Body of pancreas (tissue), 4 donors: Measurements from ENCODE around the gene GLOD5. TPM values are rescaled to one million over a fixed set of nuclear protein-coding genes. Genes with fewer than 3 reads are reported as not detected.
A peak's percentile ranks its signal among the peaks of the same experiment; 100 is the strongest.

Experiments
- ATAC-seq: fragments of 150-250 bp; one replicate; pipeline ENCODE4 v1.9.1; 2016
- DNase-seq, 4 donors: peaks; one replicate each; pipeline ENCODE4 v3.0.0-alpha.2; 2019
- H3K27ac ChIP-seq, 4 donors: fragments of 200-600 bp; sonication (generic); 1 replicate in 3 of 4; 2 replicates in 1 of 4; pipeline versions ENCODE4 v1.5.1 to v1.6.1; 2016 to 2019; ENCODE audit warnings: mild to moderate bottlenecking in 1 of 4, mixed read lengths in 1 of 4, moderate library complexity in 1 of 4
- H3K27me3 ChIP-seq, 2 donors: fragments of 200-600 bp; sonication (generic); one replicate each; pipeline ENCODE4 v1.6.0; 2016; ENCODE audit warnings: mild to moderate bottlenecking in 1 of 2
- H3K36me3 ChIP-seq, 2 donors: fragments of 200-600 bp; sonication (generic); replicated peaks in 1 of 2; 2 replicates each; pipeline ENCODE4 v1.5.1; 2016; ENCODE audit warnings: low read depth in 2 of 2; ENCODE audit not compliant: insufficient read depth in 1 of 2
- H3K4me1 ChIP-seq: fragments of 200-600 bp; sonication (generic); one replicate; pipeline ENCODE4 v1.6.0; 2016
- H3K4me3 ChIP-seq, 2 donors: fragments of 200-600 bp; sonication (generic); 1 replicate in 1 of 2; 2 replicates in 1 of 2; pipeline ENCODE4 v1.5.1; 2016 to 2019
- H3K9me3 ChIP-seq, 3 donors: fragments of 200-600 bp; sonication (generic); 1 replicate in 2 of 3; 2 replicates in 1 of 3; pipeline ENCODE4 v1.5.1; 2016
- CTCF ChIP-seq, 7 experiments: fragments of 450-650 bp in 4 of 7; fragments of 200-600 bp in 3 of 7; sonication (generic) in 3 of 7; IDR thresholded peaks; one replicate each; pipeline ENCODE4 v1.5.1; 2016 to 2019; ENCODE audit warnings: antibody characterized with exemption in 7 of 7
- POLR2A ChIP-seq, 3 donors: fragments of 450-650 bp; IDR thresholded peaks; one replicate each; pipeline ENCODE4 v1.6.1; 2016; ENCODE audit warnings: antibody characterized with exemption in 3 of 3, mild to moderate bottlenecking in 2 of 3
- WGBS, 2 donors: methylation state at CpG; one replicate each; pipeline ENCODE4 v1.1.5; 2017; 5-methylcytosine and 5-hydroxymethylcytosine counted together
- intact Hi-C: fragments of 100-400 bp; cut with DNase I; formaldehyde crosslinking; loops from one replicate; pipeline ENCODE4 v1.15.1; 2023
- total RNA-seq, 2 donors: library from RNA; depleted of rRNA; stranded (reverse); fragments of >200 nt; gene quantifications; one replicate each; pipeline ENCODE4 v1.1.0, GENCODE V29; 2016

Gene GLOD5
- total RNA-seq = not detected

DNA sequence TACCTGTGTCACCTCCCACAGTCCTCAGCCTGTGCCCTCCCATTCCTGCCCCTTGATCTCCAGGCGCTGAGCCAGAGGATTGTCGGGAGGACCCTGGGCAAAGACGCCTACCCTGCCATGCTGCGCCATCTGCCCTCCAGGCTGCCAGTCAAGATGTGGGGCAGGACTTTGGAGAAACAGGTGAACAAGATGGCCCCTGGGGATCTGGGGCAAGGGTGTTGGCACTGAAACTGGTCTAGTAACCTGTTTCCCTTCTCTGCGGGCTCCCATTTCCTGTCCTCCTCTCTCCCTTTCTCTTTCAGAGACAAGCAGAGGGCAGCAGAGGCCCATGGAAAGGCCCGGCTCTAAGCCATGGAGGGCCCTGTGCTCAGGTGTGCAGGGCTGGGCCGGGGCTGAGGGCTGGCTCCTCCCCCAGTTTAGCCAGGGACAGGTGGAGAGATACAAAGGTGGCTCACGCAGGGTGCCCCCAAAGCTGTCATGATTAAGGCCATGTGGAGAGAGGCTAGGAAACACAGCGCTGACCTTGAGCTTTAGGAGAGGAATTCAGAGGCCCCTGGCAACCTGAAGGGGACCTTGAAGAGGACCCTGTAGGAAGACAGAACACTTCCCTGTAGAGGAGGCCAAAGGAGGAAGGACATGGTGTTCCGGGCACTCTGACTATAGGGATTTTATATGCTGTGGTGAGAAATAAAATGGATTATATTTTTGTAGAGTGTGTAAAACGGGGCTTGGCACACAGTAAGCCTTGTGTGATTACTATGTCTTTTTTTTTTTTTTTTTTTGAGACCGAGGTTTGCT lies at the start of gene GLOD5:
GLOD5 (plus strand) TSS at position 74 of the 798 bp plus-strand sequence; CDS start at position 118, 44 bp downstream.
- ATAC-seq = peak; percentile 99
- no peaks in the 10 kb centered on the region for H3K9me3 ChIP-seq
- peak in 1 of 3 donors; percentile 13 for TF ChIP-seq POLR2A (IDR thresholded peaks at IDR 0.05)
- TF ChIP-seq CTCF (IDR thresholded peaks at IDR 0.05) = peak in 6 of 7 experiments; percentile 8 to 64 (median 60)
- H3K27me3 ChIP-seq = no peaks in the 10 kb centered on the region
- H3K36me3 ChIP-seq = no peaks in the 10 kb centered on the region
- H3K4me1 ChIP-seq = peaks cover 8% of the 10 kb centered on the region
- intact Hi-C loops = no loop called here
- DNase-seq = peak; percentile 70 to 82 (median 74)
- WGBS, 2 donors = 21 to 27% methylated on average over 7 to 12 of the region's 12 CpGs
- no peak within 1 kb of the TSS for H3K4me3 ChIP-seq
- H3K27ac ChIP-seq = peak within 1 kb of the TSS in 2 of 4 donors; percentile 58 to 74

DNA sequence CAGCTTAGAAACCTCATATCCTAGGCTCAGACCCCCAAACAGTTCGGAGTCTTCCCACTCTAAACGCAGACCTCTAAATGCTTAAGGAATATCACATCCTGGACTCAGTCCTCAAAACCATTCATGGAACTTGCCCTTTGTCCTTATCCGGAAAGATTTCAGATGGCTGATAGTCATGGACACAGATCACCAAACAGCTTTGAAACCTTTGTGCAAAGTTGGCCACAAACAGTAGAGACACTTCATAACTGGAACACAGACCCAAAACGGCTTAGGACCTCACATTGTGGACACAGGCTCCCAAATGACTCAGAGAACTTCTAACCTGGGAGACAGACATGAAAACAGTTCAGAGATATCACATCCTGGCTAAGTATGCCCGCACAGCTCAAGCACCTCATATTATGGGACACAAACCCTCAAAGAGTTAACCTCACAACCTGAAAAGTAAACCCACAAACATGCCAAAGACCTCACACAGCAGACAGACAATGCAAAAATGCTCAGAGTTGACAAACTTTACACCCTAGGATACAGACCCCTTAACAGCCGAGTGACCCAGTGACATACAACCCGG lies 49.5 kb upstream of the GLOD5 start:
- WGBS, 2 donors = 44 to 65% methylated on average over 2 to 7 of the region's 7 CpGs
- H3K4me3 ChIP-seq = no peak overlapping the region
- intact Hi-C loops = no loop called here
- H3K4me1 ChIP-seq = no peaks in the 10 kb centered on the region
- no peaks in the 10 kb centered on the region for H3K9me3 ChIP-seq
- no peak for TF ChIP-seq CTCF (IDR thresholded peaks at IDR 0.05)
- no peaks in the 10 kb centered on the region for H3K36me3 ChIP-seq
- no peaks in the 10 kb centered on the region for H3K27me3 ChIP-seq
- DNase-seq (no peak), ATAC-seq (no peak)
- no peak overlapping the region for H3K27ac ChIP-seq

- no peaks in the 10 kb centered on the region for H3K9me3 ChIP-seq
- H3K4me1 ChIP-seq = no peaks in the 10 kb centered on the region
- 79 to 89% methylated on average over 2 of the region's 2 CpGs for WGBS, 2 donors
- no peak overlapping the region for H3K4me3 ChIP-seq
- TF ChIP-seq POLR2A (IDR thresholded peaks at IDR 0.05) = no peak
- no peak for TF ChIP-seq CTCF (IDR thresholded peaks at IDR 0.05)
- DNase-seq (no peak), ATAC-seq (no peak)
- intact Hi-C loops = no loop called here
- no peak overlapping the region for H3K27ac ChIP-seq
- no peaks in the 10 kb centered on the region for H3K36me3 ChIP-seq
- H3K27me3 ChIP-seq = no peaks in the 10 kb centered on the region
Observed at GRCh38 chrX:48713847-48714246, 47.7 kb upstream of the GLOD5 start.

- Histone ChIP-seq H3K9me3 (no peaks in the 10 kb centered on the region), H3K36me3 (no peaks in the 10 kb centered on the region), H3K27ac (no peak overlapping the region), H3K4me1 (no peaks in the 10 kb centered on the region), H3K4me3 (no peak overlapping the region), H3K27me3 (no peaks in the 10 kb centered on the region)
- ATAC-seq (no peak), DNase-seq (no peak)
- intact Hi-C loops = no loop called here
- WGBS, 2 donors = 30 to 39% methylated on average over 4 to 5 of the region's 5 CpGs
- TF ChIP-seq POLR2A (IDR thresholded peaks at IDR 0.05) = no peak
- TF ChIP-seq CTCF (IDR thresholded peaks at IDR 0.05) = no peak
Observed at GRCh38 chrX:48714573-48714972, 47.0 kb upstream of the GLOD5 start.
